Adrenal gland (tissue), 5 donors: Measurements from ENCODE around the gene ALG3.

Experiments
- CTCF ChIP-seq, 6 experiments: fragments of 450-650 bp in 4 of 6; fragments of 200-600 bp in 2 of 6; sonication (generic) in 1 of 6; IDR thresholded peaks; 1 replicate in 5 of 6; 2 replicates in 1 of 6; pipeline versions ENCODE4 v1.5.1 to v1.8.0; 2016 to 2021; ENCODE audit warnings: antibody characterized with exemption in 6 of 6, mild to moderate bottlenecking in 2 of 6, moderate library complexity in 1 of 6
- POLR2A ChIP-seq, 2 donors: fragments of 450-650 bp; IDR thresholded peaks; one replicate each; pipeline ENCODE4 v1.6.1; 2017; ENCODE audit warnings: antibody characterized with exemption in 2 of 2, mild to moderate bottlenecking in 2 of 2, moderate library complexity in 1 of 2
- donor health status: DM: no; HTN: no; CAD: no.

- TF ChIP-seq POLR2A (IDR thresholded peaks at IDR 0.05): peak; percentile 8 to 42
- TF ChIP-seq CTCF (IDR thresholded peaks at IDR 0.05): peak; percentile 20 to 65 (median 53)
These were observed 14.5 kb downstream of the ALG3 start for GRCh38 chr3:184234224-184234623.
